PC-9 (cell line): ENCODE results near the gene UGT1A10. TPM values are rescaled to one million over a fixed set of nuclear protein-coding genes. Genes with fewer than 3 reads are reported as not detected.
"Not testable (repeated sequence)": the region's sequence is repeated elsewhere in the genome, so short reads cannot be mapped to it uniquely, and the experiment has no call there.

Source experiments
- BruUV-seq: library from RNA; stranded (reverse); fragments of 400-500 nt; replicated peaks from 2 replicates; lab custom pipeline; 2021; lab: Mats Ljungman, UMichigan
- CTCF ChIA-PET: fragments of 300-600 bp; sonication (Branson Sonifier 250); formaldehyde crosslinking; loops from one replicate; lab custom pipeline; 2022; ENCODE audit warnings: antibody characterized with exemption; lab: Charles Lee
- POLR2A ChIA-PET: fragments of 300-600 bp; sonication (Branson Sonifier 250); formaldehyde crosslinking; loops from one replicate; lab custom pipeline; 2022; ENCODE audit warnings: antibody characterized with exemption; ENCODE audit not compliant: unreplicated experiment; lab: Charles Lee
- DNase-seq, 2 experiments: peaks; one replicate each; pipeline versions ENCODE4 v3.0.0 to v3.0.0-alpha.2; 2015 to 2022; ENCODE audit warnings: mixed read lengths in 1 of 2
- H2AFZ ChIP-seq: fragments of 200-600 bp; sonication (generic); 2 replicates; pipeline ENCODE4 v1.8.1; 2017; ENCODE audit warnings: antibody characterized with exemption
- H3F3A ChIP-seq: fragments of 200-600 bp; sonication (generic); 2 replicates; pipeline ENCODE4 v1.8.1; 2017; ENCODE audit warnings: antibody characterized with exemption, mild to moderate bottlenecking, low read depth; ENCODE audit not compliant: insufficient read depth
- H3K27ac ChIP-seq: fragments of 200-600 bp; sonication (generic); 2 replicates; pipeline ENCODE4 v1.6.1; 2016; ENCODE audit warnings: mixed run types
- H3K27me3 ChIP-seq: fragments of 200-600 bp; sonication (generic); 2 replicates; pipeline ENCODE4 v1.6.1; 2016; ENCODE audit warnings: low read depth, mixed run types; ENCODE audit not compliant: insufficient read depth
- H3K36me3 ChIP-seq: fragments of 200-600 bp; sonication (generic); 2 replicates; pipeline ENCODE4 v1.6.1; 2016; ENCODE audit warnings: low read depth, mixed run types
- H3K4me1 ChIP-seq: fragments of 200-600 bp; sonication (generic); replicated peaks from 2 replicates; pipeline ENCODE4 v1.6.1; 2016; ENCODE audit warnings: mixed run types; ENCODE audit not compliant: insufficient read depth
- H3K4me2 ChIP-seq: fragments of 200-600 bp; sonication (generic); 2 replicates; pipeline ENCODE4 v1.6.1; 2017; ENCODE audit warnings: mixed run types
- H3K4me3 ChIP-seq: fragments of 200-600 bp; sonication (generic); 2 replicates; pipeline ENCODE4 v1.6.1; 2016; ENCODE audit warnings: mixed run types
- H3K79me2 ChIP-seq: fragments of 200-600 bp; sonication (generic); 2 replicates; pipeline ENCODE4 v1.6.1; 2017; ENCODE audit warnings: low read depth, mixed run types
- H3K9me2 ChIP-seq: fragments of 200-600 bp; sonication (generic); 2 replicates; pipeline ENCODE4 v1.8.1; 2017; ENCODE audit warnings: mild to moderate bottlenecking; ENCODE audit not compliant: insufficient read depth
- H3K9me3 ChIP-seq: fragments of 200-600 bp; sonication (generic); 2 replicates; pipeline ENCODE4 v1.8.1; 2016; ENCODE audit warnings: low read depth; ENCODE audit not compliant: insufficient read depth
- H4K20me1 ChIP-seq: fragments of 200-600 bp; sonication (generic); 2 replicates; pipeline ENCODE4 v1.8.1; 2017; ENCODE audit not compliant: insufficient read depth
- EZH2 ChIP-seq: fragments of 200-600 bp; sonication (generic); IDR thresholded peaks from 2 replicates; pipeline ENCODE4 v1.8.0; 2017; ENCODE audit warnings: antibody characterized with exemption, low read depth
- intact Hi-C: fragments of 100-400 bp; cut with micrococcal nuclease; formaldehyde crosslinking; loops from one replicate; pipeline ENCODE4 v1.10.0; 2022; ENCODE audit not compliant: unreplicated experiment
- total RNA-seq: library from RNA; stranded (reverse); gene quantifications from 2 replicates; pipeline ENCODE4 v1.2.3, GENCODE V29; 2021
- TF ChIP-seq, protein P1 (sequence below): fragments of 200-600 bp; sonication (generic); conservative IDR thresholded peaks from 2 replicates; pipeline ENCODE4 v1.6.1; 2017; ENCODE audit warnings: mixed run types, antibody characterized with exemption, mild to moderate bottlenecking, moderate library complexity

UGT1A10 gene
- total RNA-seq, 1 experiment from 2014 or later, result not detected

GRCh38 chr2:233605680-233606079, 30.6 kb upstream of the UGT1A10 start:
- no peaks in the 10 kb centered on the region for H3K4me1 ChIP-seq
- peaks cover 27% of the 10 kb centered on the region for H3K9me3 ChIP-seq
- H3K36me3 ChIP-seq, result no peaks in the 10 kb centered on the region
- H4K20me1 ChIP-seq, result no peaks in the 10 kb centered on the region
- no peak overlapping the region for H3K4me2 ChIP-seq
- intact Hi-C loops, result no loop called here
- H2AFZ ChIP-seq, result no peak overlapping the region
- DNase-seq, result no peak
- no TSS peak for BruUV-seq
- H3K27ac ChIP-seq, result no peak overlapping the region
- no peaks in the 10 kb centered on the region for H3K27me3 ChIP-seq
- H3K9me2 ChIP-seq, result no peaks in the 10 kb centered on the region
- no peaks in the 10 kb centered on the region for H3K79me2 ChIP-seq
- TF ChIP-seq, protein P1, sequence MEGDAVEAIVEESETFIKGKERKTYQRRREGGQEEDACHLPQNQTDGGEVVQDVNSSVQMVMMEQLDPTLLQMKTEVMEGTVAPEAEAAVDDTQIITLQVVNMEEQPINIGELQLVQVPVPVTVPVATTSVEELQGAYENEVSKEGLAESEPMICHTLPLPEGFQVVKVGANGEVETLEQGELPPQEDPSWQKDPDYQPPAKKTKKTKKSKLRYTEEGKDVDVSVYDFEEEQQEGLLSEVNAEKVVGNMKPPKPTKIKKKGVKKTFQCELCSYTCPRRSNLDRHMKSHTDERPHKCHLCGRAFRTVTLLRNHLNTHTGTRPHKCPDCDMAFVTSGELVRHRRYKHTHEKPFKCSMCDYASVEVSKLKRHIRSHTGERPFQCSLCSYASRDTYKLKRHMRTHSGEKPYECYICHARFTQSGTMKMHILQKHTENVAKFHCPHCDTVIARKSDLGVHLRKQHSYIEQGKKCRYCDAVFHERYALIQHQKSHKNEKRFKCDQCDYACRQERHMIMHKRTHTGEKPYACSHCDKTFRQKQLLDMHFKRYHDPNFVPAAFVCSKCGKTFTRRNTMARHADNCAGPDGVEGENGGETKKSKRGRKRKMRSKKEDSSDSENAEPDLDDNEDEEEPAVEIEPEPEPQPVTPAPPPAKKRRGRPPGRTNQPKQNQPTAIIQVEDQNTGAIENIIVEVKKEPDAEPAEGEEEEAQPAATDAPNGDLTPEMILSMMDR, result no peak
- no peak for TF ChIP-seq EZH2
- H3K4me3 ChIP-seq, result no peak overlapping the region
- ChIA-PET POLR2A (no interaction called here), CTCF (no interaction called here)
- no peaks in the 10 kb centered on the region; the same call in 1 of the 2 replicates for H3F3A ChIP-seq

- intact Hi-C loops, result no loop called here
- Histone ChIP-seq H3K4me2 (no peak overlapping the region), H3K4me3 (no peak overlapping the region), H3F3A (no peaks in the 10 kb centered on the region; the same call in 1 of the 2 replicates), H2AFZ (no peak overlapping the region), H3K27me3 (no peaks in the 10 kb centered on the region), H3K27ac (no peak overlapping the region), H3K4me1 (no peaks in the 10 kb centered on the region), H4K20me1 (no peaks in the 10 kb centered on the region), H3K79me2 (no peaks in the 10 kb centered on the region), H3K9me2 (no peaks in the 10 kb centered on the region), H3K9me3 (peaks cover 22% of the 10 kb centered on the region), H3K36me3 (no peaks in the 10 kb centered on the region)
- DNase-seq, result no peak
- no TSS peak for BruUV-seq
- ChIA-PET POLR2A (interaction anchor here (0.6 kb wide), 1 partner anchor 80 kb away, joined by 3 read pairs; no protein-coding TSS in a partner anchor), CTCF (no interaction called here)
- TF ChIP-seq, protein P1, result no peak
- no peak for TF ChIP-seq EZH2
These were observed 25.0 kb upstream of the UGT1A10 start for GRCh38 chr2:233611284-233611683.

DNA sequence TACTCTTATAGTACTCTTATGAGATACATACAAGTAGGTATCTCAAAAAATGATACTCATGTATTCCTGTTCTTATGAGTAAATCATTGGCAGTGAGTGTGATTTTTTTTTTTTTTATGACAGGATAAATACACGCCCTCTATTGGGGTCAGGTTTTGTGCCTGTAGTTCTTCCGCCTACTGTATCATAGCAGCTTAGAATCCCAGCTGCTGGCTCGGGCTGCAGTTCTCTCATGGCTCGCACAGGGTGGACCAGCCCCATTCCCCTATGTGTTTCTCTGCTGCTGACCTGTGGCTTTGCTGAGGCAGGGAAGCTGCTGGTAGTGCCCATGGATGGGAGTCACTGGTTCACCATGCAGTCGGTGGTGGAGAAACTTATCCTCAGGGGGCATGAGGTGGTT, 18.8 kb upstream of the UGT1A10 start, which contains the start of gene UGT1A8:
Gene UGT1A8 (plus strand): TSS at position 158 of the 400 bp plus-strand sequence. CDS start 75 bp downstream, at position 233.
- intact Hi-C loops, H3K27me3 ChIP-seq, H3K9me2 ChIP-seq, H3K4me2 ChIP-seq, H3F3A ChIP-seq, H3K27ac ChIP-seq, H3K4me3 ChIP-seq, DNase-seq, POLR2A ChIA-PET, H3K9me3 ChIP-seq, H3K4me1 ChIP-seq, H3K36me3 ChIP-seq, H4K20me1 ChIP-seq, BruUV-seq, H2AFZ ChIP-seq, CTCF ChIA-PET, H3K79me2 ChIP-seq: not testable (repeated sequence)

GRCh38 chr2:233620204-233620603, 16.0 kb upstream of the UGT1A10 start:
- DNase-seq, result no peak
- CTCF ChIA-PET, result no interaction called here
- Histone ChIP-seq H3K9me2 (0 out of 2 replicates have a peak, but pooled peaks cover 3% of the 10 kb centered on the region), H3K9me3 (no peaks in the 10 kb centered on the region), H4K20me1 (no peaks in the 10 kb centered on the region), H3K27ac (no peak overlapping the region), H3K79me2 (no peaks in the 10 kb centered on the region), H3K4me1 (no peaks in the 10 kb centered on the region), H3F3A (no peaks in the 10 kb centered on the region), H3K4me3 (no peak overlapping the region), H3K36me3 (no peaks in the 10 kb centered on the region), H3K27me3 (no peaks in the 10 kb centered on the region), H3K4me2 (no peak overlapping the region), H2AFZ (no peak overlapping the region)
- TF ChIP-seq EZH2, result no peak
- TF ChIP-seq, protein P1, result no peak
- BruUV-seq, result no TSS peak
- POLR2A ChIA-PET, result no interaction called here
- intact Hi-C loops, result no loop called here

- CTCF ChIA-PET, H3K4me2 ChIP-seq, H3K4me3 ChIP-seq: not testable (repeated sequence)
These were observed 14.4 kb upstream of the UGT1A10 start for GRCh38 chr2:233621863-233622262.

More at GRCh38 chr2:233621863-233622262, 14.4 kb upstream of the UGT1A10 start:
- intact Hi-C loops, H3K9me3 ChIP-seq, POLR2A ChIA-PET, H3K79me2 ChIP-seq, H3F3A ChIP-seq, DNase-seq, H3K9me2 ChIP-seq, H3K36me3 ChIP-seq, H3K27ac ChIP-seq, H3K4me1 ChIP-seq, H3K27me3 ChIP-seq, BruUV-seq, H4K20me1 ChIP-seq, H2AFZ ChIP-seq: not testable (repeated sequence)
